Fibroblast of villous mesenchyme (primary cell): ENCODE data around the gene TFAP2C. TPM values are rescaled to one million over a fixed set of nuclear protein-coding genes. Genes with fewer than 3 reads are reported as not detected.

ENCODE experiments used
- DNase-seq: peaks from one replicate; pipeline ENCODE4 v3.0.0-alpha.2; 2010; ENCODE audit warnings: low read depth
- H3K4me3 ChIP-seq: 2 replicates; pipeline ENCODE4 v1.5.1; 2011; ENCODE audit warnings: low read depth, mild to moderate bottlenecking, low read length
- total RNA-seq: library from RNA; depleted of rRNA; stranded (reverse); fragments of >200 nt; gene quantifications from 2 replicates; pipeline ENCODE4 v1.2.3, GENCODE V29; 2012
- TF ChIP-seq, protein P1 (sequence below): IDR thresholded peaks from 2 replicates; pipeline ENCODE4 v1.5.1; 2012; ENCODE audit warnings: low read depth, mild to moderate bottlenecking, low read length; ENCODE audit not compliant: insufficient read depth

The TFAP2C gene
- total RNA-seq, 1 donor: 18.1 TPM

DNA sequence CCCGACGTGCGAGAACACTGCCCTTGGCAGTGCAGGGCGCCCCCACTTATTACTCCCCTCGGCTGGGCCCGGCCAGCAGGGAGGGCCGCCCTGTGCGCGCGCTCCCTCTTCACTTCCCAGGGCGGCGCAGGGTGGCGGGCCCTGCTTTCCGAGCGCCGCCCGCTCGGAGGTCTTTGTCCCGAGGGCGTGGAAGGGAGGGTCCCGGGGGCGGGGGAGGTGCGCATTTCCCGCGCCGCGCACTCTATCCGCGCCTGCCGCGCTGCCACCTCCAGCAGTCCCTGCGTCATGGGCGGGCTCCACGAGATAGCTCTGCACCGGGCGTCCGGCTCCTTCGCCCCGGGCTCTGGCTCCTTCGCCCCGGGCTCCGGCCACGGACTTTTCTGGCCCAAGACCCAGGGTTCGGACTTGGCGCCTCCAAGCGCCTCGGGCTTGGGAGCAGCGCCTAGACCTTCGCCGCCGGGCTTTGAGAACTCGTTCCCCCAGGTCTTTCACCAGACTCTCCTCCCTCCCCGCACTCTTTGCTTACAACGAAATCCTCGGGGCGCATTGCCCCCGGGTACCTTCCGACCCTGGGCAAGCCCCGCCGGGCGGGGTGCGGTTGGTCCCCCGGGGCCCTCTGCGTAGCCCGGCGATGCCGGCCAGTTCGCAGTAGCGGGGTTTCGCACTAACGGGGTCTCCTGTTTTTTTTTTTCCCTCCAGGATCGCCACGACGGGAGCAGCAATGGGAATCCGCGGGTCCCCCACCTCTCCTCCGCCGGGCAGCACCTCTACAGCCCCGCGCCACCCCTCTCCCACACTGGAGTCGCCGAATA is 1.6 kb downstream of the TFAP2C start:
- TF ChIP-seq, protein P1, sequence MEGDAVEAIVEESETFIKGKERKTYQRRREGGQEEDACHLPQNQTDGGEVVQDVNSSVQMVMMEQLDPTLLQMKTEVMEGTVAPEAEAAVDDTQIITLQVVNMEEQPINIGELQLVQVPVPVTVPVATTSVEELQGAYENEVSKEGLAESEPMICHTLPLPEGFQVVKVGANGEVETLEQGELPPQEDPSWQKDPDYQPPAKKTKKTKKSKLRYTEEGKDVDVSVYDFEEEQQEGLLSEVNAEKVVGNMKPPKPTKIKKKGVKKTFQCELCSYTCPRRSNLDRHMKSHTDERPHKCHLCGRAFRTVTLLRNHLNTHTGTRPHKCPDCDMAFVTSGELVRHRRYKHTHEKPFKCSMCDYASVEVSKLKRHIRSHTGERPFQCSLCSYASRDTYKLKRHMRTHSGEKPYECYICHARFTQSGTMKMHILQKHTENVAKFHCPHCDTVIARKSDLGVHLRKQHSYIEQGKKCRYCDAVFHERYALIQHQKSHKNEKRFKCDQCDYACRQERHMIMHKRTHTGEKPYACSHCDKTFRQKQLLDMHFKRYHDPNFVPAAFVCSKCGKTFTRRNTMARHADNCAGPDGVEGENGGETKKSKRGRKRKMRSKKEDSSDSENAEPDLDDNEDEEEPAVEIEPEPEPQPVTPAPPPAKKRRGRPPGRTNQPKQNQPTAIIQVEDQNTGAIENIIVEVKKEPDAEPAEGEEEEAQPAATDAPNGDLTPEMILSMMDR: no peak
- peak; percentile 33 for DNase-seq
- peak overlapping the region; percentile 72 for H3K4me3 ChIP-seq

DNA sequence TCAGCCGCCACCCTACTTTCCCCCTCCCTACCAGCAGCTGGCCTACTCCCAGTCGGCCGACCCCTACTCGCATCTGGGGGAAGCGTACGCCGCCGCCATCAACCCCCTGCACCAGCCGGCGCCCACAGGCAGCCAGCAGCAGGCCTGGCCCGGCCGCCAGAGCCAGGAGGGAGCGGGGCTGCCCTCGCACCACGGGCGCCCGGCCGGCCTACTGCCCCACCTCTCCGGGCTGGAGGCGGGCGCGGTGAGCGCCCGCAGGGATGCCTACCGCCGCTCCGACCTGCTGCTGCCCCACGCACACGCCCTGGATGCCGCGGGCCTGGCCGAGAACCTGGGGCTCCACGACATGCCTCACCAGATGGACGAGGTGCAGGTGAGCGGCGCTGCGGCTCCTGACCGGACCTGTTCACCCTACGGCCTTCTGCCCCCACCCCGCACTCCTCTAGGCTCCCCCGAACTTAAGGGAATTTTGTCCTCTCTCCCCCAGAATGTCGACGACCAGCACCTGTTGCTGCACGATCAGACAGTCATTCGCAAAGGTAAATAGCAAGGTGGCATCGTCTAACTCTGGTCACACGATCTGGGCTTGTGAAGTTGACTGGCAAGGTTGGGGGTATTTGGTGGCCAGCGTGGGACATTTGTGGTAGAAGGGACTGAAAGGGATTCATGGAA is 2.3 kb downstream of the TFAP2C start:
- DNase-seq: no peak
- peak overlapping the region; percentile 72 for H3K4me3 ChIP-seq
- TF ChIP-seq, protein P1: no peak

DNA sequence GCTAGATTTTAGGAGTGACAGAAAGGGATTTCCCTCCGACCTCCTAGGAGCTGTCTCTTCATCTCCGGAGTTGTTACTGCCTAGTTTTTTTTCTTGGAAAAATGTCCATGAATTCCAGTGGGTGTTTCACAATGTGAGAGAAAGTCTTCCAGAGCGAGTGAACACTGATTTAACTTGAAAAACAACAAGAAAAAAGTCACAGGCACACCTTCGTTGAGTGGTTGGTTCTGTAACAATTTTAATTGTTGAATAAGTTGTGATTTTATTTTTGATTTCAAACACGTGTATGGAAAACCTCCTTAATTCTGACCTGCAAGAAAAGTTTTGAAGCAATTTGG is 2.9 kb downstream of the TFAP2C start:
- peak overlapping the region; percentile 72 for H3K4me3 ChIP-seq
- peak; percentile 18 for DNase-seq
- TF ChIP-seq, protein P1: no peak

DNA sequence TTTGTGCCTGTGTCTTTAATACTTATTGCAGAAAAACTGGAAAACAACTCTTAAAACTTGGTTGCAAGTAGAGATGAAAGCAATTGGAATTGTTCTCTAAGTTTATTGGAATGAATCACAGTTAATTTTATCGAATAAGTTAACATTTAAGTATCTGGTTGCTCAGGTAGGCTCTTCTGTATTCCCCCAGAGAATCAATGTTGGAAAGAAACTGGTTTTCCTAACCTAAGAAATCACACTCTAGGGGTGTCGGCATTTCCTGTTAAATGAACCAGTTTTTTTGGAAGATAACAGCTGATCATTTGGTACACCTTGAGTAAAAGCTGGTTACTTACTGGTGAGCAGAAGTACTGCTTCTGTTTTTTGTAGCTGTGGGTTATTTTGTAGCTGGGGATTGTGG is 5.2 kb downstream of the TFAP2C start:
- TF ChIP-seq, protein P1: no peak
- DNase-seq: peak; percentile 7
- H3K4me3 ChIP-seq: no peak overlapping the region

DNA sequence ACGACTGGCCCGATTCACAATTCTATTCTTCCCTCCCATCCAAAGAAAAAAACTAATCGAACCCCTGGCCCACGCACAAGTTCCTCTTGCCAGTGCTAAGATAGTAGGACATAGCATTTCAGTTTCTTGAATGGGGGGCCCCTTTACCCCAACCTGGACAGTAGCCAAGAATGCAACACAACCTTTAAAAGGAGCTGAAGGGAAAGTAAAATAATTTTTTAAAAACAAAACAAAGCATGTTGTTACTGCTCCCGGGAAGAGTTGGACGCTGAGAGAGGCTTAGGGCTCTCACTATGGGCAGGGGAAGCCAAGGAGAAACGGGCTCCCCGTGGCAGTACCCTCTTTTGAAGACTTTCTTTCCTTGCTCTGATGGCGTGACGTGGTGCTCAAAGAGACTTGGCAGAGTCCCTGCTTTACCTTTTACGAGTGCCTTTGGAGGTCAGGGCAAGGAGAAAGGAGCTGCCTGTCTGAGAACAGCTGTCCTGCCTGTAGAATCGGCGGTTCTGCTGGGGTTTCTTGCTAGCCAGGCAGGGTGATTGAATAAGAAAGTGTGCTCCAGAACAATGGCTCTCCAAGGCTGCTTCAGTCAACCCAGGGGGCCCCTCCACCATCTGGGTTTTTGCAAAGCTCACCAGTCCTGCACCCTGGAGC is 5.8 kb downstream of the TFAP2C start:
- DNase-seq: peak; percentile 7
- H3K4me3 ChIP-seq: no peak overlapping the region
- TF ChIP-seq, protein P1: no peak

DNA sequence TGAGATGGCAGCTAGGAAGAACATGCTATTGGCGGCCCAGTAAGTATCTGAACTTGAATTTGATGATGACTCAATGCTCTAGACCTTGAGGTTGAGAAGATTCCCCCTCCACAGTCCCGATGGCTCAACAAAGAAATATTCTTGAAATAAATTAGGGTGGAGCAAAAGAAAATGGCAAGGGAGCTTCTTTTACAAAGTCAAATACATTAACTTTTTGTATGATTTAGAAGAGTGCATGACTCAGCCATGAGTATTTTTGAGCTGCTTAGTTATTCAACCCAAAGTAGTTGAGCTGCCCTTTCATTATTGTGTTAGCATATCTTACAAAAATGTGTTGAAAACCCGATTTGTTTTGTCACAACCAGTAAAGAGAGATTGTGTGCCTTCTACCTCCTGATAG is 7.6 kb downstream of the TFAP2C start:
- TF ChIP-seq, protein P1: no peak
- peak; percentile 45 for DNase-seq
- H3K4me3 ChIP-seq: no peak overlapping the region
